GM12878 (cell line): ENCODE data around the gene ZNF678. TPM values are rescaled to one million over a fixed set of nuclear protein-coding genes. Genes with fewer than 3 reads are reported as not detected.

Experiments used
- ATAC-seq: fragments of 200-7000 bp; cut with Tn5 transposase; 3 replicates; pipeline ENCODE4 v1.9.1; 2020; ENCODE audit warnings: mild to moderate bottlenecking, moderate library complexity
- BruUV-seq: library from RNA; stranded (reverse); fragments of 400-500 nt; replicated peaks from 2 replicates; lab custom pipeline; 2021; lab: Mats Ljungman, UMichigan
- CTCF ChIA-PET: fragments of 300-600 bp; sonication (Branson Sonifier 250); formaldehyde crosslinking; extraction: SDS; loops from one replicate; lab custom pipeline; 2021; ENCODE audit warnings: inconsistent platforms; lab: Yijun Ruan, JAX
- POLR2A ChIA-PET: fragments of 350-600 bp; formaldehyde crosslinking; extraction: SDS; loops from one replicate; lab custom pipeline; 2021; ENCODE audit warnings: inconsistent platforms; lab: Charles Lee
- RAD21 ChIA-PET: fragments of 300-600 bp; sonication (Branson Sonifier 250); formaldehyde crosslinking; loops from one replicate; lab custom pipeline; 2023; ENCODE audit warnings: antibody characterized with exemption; ENCODE audit not compliant: unreplicated experiment; lab: Charles Lee
- SMC1A ChIA-PET: fragments of 300-600 bp; sonication (Branson Sonifier 250); formaldehyde crosslinking; loops from one replicate; lab custom pipeline; 2023; ENCODE audit not compliant: unreplicated experiment, uncharacterized antibody; lab: Charles Lee
- DNase-seq: peaks from one replicate; pipeline ENCODE4 v3.0.0-alpha.2; 2011; ENCODE audit warnings: low read depth, low spot score
- FAIRE-seq: peaks from 3 replicates; lab custom pipeline; 2011; peaks lifted over from hg19 to GRCh38; lab: Jason Lieb, UNC
- H2AFZ ChIP-seq: 2 replicates; pipeline ENCODE4 v1.6.0; 2011; ENCODE audit warnings: low read depth, low read length, control low read depth; ENCODE audit not compliant: control insufficient read depth
- H3K27ac ChIP-seq: 2 replicates; pipeline ENCODE4 v1.5.1; 2011; ENCODE audit warnings: control low read depth; ENCODE audit not compliant: control insufficient read depth, insufficient read depth
- H3K27me3 ChIP-seq, 2 experiments: replicated peaks in 1 of 2; 2 replicates each; pipeline versions ENCODE4 v1.6.0 to v1.6.1; 2011; ENCODE audit warnings: low read length in 1 of 2; ENCODE audit not compliant: control insufficient read depth in 2 of 2, insufficient read depth in 2 of 2
- H3K36me3 ChIP-seq, 2 experiments: 2 replicates each; pipeline ENCODE4 v1.5.1; 2011; ENCODE audit warnings: low read length in 1 of 2; ENCODE audit not compliant: control insufficient read depth in 2 of 2, insufficient read depth in 2 of 2
- H3K4me1 ChIP-seq: 2 replicates; pipeline ENCODE4 v1.6.1; 2011; ENCODE audit warnings: mild to moderate bottlenecking, low read length, moderate library complexity, mixed read lengths; ENCODE audit not compliant: control insufficient read depth, insufficient read depth
- H3K4me2 ChIP-seq: 2 replicates; pipeline ENCODE4 v1.6.0; 2011; ENCODE audit warnings: control low read depth; ENCODE audit not compliant: control insufficient read depth, insufficient read depth
- H3K4me3 ChIP-seq: fragments of 200-600 bp; sonication (generic); 2 replicates; pipeline ENCODE4 v1.5.1; 2016
- H3K79me2 ChIP-seq: 2 replicates; pipeline ENCODE4 v1.6.0; 2011; ENCODE audit warnings: low read length; ENCODE audit not compliant: control insufficient read depth, insufficient read depth
- H3K9ac ChIP-seq: 2 replicates; pipeline ENCODE4 v1.8.0; 2011; ENCODE audit warnings: low read length, control low read depth, mixed read lengths; ENCODE audit not compliant: control insufficient read depth, insufficient read depth
- H3K9me3 ChIP-seq: replicated peaks from 3 replicates; pipeline ENCODE4 v1.5.1; 2011; ENCODE audit warnings: mild to moderate bottlenecking, low read length; ENCODE audit not compliant: control insufficient read depth, insufficient read depth
- H4K20me1 ChIP-seq: 2 replicates; pipeline ENCODE4 v1.6.0; 2011; ENCODE audit not compliant: control insufficient read depth, insufficient read depth
- ETV6 ChIP-seq, 2 experiments: fragments of 450-650 bp in 1 of 2; IDR thresholded peaks in 1 of 2; conservative IDR thresholded peaks in 1 of 2; 2 replicates each; pipeline ENCODE4 v1.6.1; 2014; ENCODE audit warnings: antibody characterized with exemption in 1 of 2, borderline replicate concordance in 1 of 2, low read depth in 1 of 2, mild to moderate bottlenecking in 1 of 2, moderate library complexity in 1 of 2
- PKNOX1 ChIP-seq: fragments of 450-650 bp; IDR thresholded peaks from 2 replicates; pipeline ENCODE4 v1.6.1; 2016; ENCODE audit warnings: mild to moderate bottlenecking
- POLR2A ChIP-seq: IDR thresholded peaks from 2 replicates; pipeline ENCODE4 v1.6.1; 2011; ENCODE audit warnings: low read depth, mild to moderate bottlenecking, low read length
- SMARCA5 ChIP-seq: fragments of 450-650 bp; IDR thresholded peaks from 2 replicates; pipeline ENCODE4 v1.6.1; 2017; ENCODE audit warnings: mild to moderate bottlenecking
- STAT1 ChIP-seq: fragments of 450-650 bp; conservative IDR thresholded peaks from 2 replicates; pipeline ENCODE4 v1.6.1; 2014; ENCODE audit warnings: antibody characterized with exemption, mild to moderate bottlenecking
- TAF1 ChIP-seq: IDR thresholded peaks from 2 replicates; pipeline ENCODE4 v1.6.1; 2011; ENCODE audit warnings: mild to moderate bottlenecking, low read depth, low read length, borderline replicate concordance
- USF2 ChIP-seq: IDR thresholded peaks from 2 replicates; pipeline ENCODE4 v1.6.1; 2011; ENCODE audit warnings: low read depth, low read length, improper control_type of control experiment, borderline replicate concordance
- ZNF24 ChIP-seq: fragments of 450-650 bp; IDR thresholded peaks from 2 replicates; pipeline ENCODE4 v1.6.1; 2017; ENCODE audit warnings: antibody characterized with exemption, mild to moderate bottlenecking
- ZNF384 ChIP-seq: IDR thresholded peaks from 2 replicates; pipeline ENCODE4 v1.6.1; 2012; ENCODE audit warnings: low read depth, mild to moderate bottlenecking, low read length, improper control_type of control experiment, borderline replicate concordance
- WGBS: methylation state at CpG from one replicate; pipeline ENCODE4 v1.1.6; 2016; ENCODE audit warnings: low lambda C conversion rate; ENCODE audit not compliant: insufficient replicate concordance, insufficient coverage; ENCODE audit errors: missing lambda C conversion rate; 5-methylcytosine and 5-hydroxymethylcytosine counted together
- in situ Hi-C: fragments of 300-500 bp; cut with MboI; formaldehyde crosslinking; loops from 9 replicates; pipeline ENCODE4 v1.14.3; 2018; ENCODE audit warnings: mixed read lengths
- intact Hi-C: fragments of 100-400 bp; cut with micrococcal nuclease; formaldehyde crosslinking; loops from one replicate; pipeline ENCODE4 v1.14.2; 2022; ENCODE audit not compliant: unreplicated experiment
- polyA plus RNA-seq, 11 experiments: library from polyadenylated mRNA; depleted of rRNA in 4 of 11; unstranded in 6 of 11; stranded (reverse) in 5 of 11; fragments of >200 nt; fragmentation: Nextera tagmentation in 4 of 11; fragmentation: Illumina TruSeq in 1 of 11; extraction: Ambion mirVana in 4 of 11; extraction: Trizol in 1 of 11; gene quantifications; 1 replicate in 1 of 11; 2 replicates in 10 of 11; pipeline versions ENCODE4 v1.2.1 to v1.2.3, GENCODE V29; 2011 to 2016; ENCODE audit warnings: inconsistent platforms in 2 of 11, missing spikeins in 2 of 11, low read depth in 1 of 11
- total RNA-seq, 4 experiments: library from RNA; depleted of rRNA in 3 of 4; stranded (reverse); fragments of >200 nt in 3 of 4; fragmentation: Illumina TruSeq in 1 of 4; extraction: Trizol in 1 of 4; gene quantifications; 2 replicates each; pipeline versions ENCODE4 v1.2.1 to v1.2.3, GENCODE V29; 2013 to 2021
- TF ChIP-seq, protein P1 (sequence below): fragments of 450-650 bp; IDR thresholded peaks from 2 replicates; pipeline ENCODE4 v1.6.1; 2018; ENCODE audit warnings: borderline replicate concordance, mild to moderate bottlenecking; ENCODE audit not compliant: partially characterized antibody
- TF ChIP-seq, protein P2 (sequence below): fragments of 450-650 bp; IDR thresholded peaks from 2 replicates; pipeline ENCODE4 v1.6.1; 2016; ENCODE audit warnings: mild to moderate bottlenecking, moderate library complexity, borderline replicate concordance
- TF ChIP-seq, protein P3 (sequence below): fragments of 150-350 bp; IDR thresholded peaks from 2 replicates; pipeline ENCODE4 v1.6.1; 2016; ENCODE audit warnings: low read depth, low read length

The ZNF678 gene
- total and polyA plus RNA-seq, 10 of the 15 experiments (the other 5 are each of a cell fraction or from before 2014, with no cell fraction given): 1.4 to 10.4 (median 3.5) TPM

- H3K27me3 ChIP-seq: no peaks in the 10 kb centered on the region
- H3K9ac ChIP-seq: no peak overlapping the region
- H3K9me3 ChIP-seq: peaks cover 19% of the 10 kb centered on the region; the same call in 2 of the 3 replicates
- RAD21 ChIA-PET: no interaction called here
- no peak for DNase-seq
- H3K36me3 ChIP-seq: no peaks in the 10 kb centered on the region
- H3K79me2 ChIP-seq: no peaks in the 10 kb centered on the region; the same call in 1 of the 2 replicates
- WGBS: 68% methylated on average over 14 of the region's 27 CpGs
- BruUV-seq: no TSS peak
- no peak overlapping the region for H3K27ac ChIP-seq
- no peaks in the 10 kb centered on the region for H4K20me1 ChIP-seq
- in situ Hi-C loops (no loop called here), intact Hi-C loops (no loop called here)
- no peak overlapping the region for H2AFZ ChIP-seq
- SMC1A ChIA-PET: no interaction called here
- H3K4me2 ChIP-seq: no peak overlapping the region
- POLR2A ChIA-PET: no interaction called here
- CTCF ChIA-PET: no interaction called here
- no peak for ATAC-seq
- no peak overlapping the region for H3K4me3 ChIP-seq
- no peak for FAIRE-seq
- H3K4me1 ChIP-seq: no peaks in the 10 kb centered on the region
- TF ChIP-seq USF2: no peak
- TF ChIP-seq PKNOX1: no peak
- TF ChIP-seq ZNF384: no peak
- no peak for TF ChIP-seq TAF1
- TF ChIP-seq STAT1: no peak
- no peak for TF ChIP-seq POLR2A
- no peak for TF ChIP-seq SMARCA5
- no peak for TF ChIP-seq ETV6 (conservative IDR thresholded peaks at IDR 0.05 in 1 of 2, IDR thresholded peaks at IDR 0.05 in 1 of 2; ENCODE audit: borderline replicate concordance in 1 of 2, low read depth in 1 of 2)
- no peak for TF ChIP-seq ZNF24
- TF ChIP-seq, protein P1, sequence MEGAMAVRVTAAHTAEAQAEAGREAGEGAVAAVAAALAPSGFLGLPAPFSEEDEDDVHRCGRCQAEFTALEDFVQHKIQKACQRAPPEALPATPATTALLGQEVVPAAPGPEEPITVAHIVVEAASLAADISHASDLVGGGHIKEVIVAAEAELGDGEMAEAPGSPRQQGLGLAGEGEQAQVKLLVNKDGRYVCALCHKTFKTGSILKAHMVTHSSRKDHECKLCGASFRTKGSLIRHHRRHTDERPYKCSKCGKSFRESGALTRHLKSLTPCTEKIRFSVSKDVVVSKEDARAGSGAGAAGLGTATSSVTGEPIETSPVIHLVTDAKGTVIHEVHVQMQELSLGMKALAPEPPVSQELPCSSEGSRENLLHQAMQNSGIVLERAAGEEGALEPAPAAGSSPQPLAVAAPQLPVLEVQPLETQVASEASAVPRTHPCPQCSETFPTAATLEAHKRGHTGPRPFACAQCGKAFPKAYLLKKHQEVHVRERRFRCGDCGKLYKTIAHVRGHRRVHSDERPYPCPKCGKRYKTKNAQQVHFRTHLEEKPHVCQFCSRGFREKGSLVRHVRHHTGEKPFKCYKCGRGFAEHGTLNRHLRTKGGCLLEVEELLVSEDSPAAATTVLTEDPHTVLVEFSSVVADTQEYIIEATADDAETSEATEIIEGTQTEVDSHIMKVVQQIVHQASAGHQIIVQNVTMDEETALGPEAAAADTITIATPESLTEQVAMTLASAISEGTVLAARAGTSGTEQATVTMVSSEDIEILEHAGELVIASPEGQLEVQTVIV: no peak
- TF ChIP-seq, protein P2, sequence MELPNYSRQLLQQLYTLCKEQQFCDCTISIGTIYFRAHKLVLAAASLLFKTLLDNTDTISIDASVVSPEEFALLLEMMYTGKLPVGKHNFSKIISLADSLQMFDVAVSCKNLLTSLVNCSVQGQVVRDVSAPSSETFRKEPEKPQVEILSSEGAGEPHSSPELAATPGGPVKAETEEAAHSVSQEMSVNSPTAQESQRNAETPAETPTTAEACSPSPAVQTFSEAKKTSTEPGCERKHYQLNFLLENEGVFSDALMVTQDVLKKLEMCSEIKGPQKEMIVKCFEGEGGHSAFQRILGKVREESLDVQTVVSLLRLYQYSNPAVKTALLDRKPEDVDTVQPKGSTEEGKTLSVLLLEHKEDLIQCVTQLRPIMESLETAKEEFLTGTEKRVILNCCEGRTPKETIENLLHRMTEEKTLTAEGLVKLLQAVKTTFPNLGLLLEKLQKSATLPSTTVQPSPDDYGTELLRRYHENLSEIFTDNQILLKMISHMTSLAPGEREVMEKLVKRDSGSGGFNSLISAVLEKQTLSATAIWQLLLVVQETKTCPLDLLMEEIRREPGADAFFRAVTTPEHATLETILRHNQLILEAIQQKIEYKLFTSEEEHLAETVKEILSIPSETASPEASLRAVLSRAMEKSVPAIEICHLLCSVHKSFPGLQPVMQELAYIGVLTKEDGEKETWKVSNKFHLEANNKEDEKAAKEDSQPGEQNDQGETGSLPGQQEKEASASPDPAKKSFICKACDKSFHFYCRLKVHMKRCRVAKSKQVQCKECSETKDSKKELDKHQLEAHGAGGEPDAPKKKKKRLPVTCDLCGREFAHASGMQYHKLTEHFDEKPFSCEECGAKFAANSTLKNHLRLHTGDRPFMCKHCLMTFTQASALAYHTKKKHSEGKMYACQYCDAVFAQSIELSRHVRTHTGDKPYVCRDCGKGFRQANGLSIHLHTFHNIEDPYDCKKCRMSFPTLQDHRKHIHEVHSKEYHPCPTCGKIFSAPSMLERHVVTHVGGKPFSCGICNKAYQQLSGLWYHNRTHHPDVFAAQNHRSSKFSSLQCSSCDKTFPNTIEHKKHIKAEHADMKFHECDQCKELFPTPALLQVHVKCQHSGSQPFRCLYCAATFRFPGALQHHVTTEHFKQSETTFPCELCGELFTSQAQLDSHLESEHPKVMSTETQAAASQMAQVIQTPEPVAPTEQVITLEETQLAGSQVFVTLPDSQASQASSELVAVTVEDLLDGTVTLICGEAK: no peak
- TF ChIP-seq, protein P3, sequence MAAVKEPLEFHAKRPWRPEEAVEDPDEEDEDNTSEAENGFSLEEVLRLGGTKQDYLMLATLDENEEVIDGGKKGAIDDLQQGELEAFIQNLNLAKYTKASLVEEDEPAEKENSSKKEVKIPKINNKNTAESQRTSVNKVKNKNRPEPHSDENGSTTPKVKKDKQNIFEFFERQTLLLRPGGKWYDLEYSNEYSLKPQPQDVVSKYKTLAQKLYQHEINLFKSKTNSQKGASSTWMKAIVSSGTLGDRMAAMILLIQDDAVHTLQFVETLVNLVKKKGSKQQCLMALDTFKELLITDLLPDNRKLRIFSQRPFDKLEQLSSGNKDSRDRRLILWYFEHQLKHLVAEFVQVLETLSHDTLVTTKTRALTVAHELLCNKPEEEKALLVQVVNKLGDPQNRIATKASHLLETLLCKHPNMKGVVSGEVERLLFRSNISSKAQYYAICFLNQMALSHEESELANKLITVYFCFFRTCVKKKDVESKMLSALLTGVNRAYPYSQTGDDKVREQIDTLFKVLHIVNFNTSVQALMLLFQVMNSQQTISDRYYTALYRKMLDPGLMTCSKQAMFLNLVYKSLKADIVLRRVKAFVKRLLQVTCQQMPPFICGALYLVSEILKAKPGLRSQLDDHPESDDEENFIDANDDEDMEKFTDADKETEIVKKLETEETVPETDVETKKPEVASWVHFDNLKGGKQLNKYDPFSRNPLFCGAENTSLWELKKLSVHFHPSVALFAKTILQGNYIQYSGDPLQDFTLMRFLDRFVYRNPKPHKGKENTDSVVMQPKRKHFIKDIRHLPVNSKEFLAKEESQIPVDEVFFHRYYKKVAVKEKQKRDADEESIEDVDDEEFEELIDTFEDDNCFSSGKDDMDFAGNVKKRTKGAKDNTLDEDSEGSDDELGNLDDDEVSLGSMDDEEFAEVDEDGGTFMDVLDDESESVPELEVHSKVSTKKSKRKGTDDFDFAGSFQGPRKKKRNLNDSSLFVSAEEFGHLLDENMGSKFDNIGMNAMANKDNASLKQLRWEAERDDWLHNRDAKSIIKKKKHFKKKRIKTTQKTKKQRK: no peak
Observed at GRCh38 chr1:227559499-227559898, 3.9 kb upstream of the ZNF678 start.
